GM03348 (cell line): ENCODE measurements around the gene RBMXL3.
A peak's percentile ranks its signal among the peaks of the same experiment; 100 is the strongest.

Source experiments
- DNase-seq: peaks from one replicate; pipeline ENCODE4 v3.0.0; 2012; ENCODE audit warnings: low spot score

Gene RBMXL3

DNA sequence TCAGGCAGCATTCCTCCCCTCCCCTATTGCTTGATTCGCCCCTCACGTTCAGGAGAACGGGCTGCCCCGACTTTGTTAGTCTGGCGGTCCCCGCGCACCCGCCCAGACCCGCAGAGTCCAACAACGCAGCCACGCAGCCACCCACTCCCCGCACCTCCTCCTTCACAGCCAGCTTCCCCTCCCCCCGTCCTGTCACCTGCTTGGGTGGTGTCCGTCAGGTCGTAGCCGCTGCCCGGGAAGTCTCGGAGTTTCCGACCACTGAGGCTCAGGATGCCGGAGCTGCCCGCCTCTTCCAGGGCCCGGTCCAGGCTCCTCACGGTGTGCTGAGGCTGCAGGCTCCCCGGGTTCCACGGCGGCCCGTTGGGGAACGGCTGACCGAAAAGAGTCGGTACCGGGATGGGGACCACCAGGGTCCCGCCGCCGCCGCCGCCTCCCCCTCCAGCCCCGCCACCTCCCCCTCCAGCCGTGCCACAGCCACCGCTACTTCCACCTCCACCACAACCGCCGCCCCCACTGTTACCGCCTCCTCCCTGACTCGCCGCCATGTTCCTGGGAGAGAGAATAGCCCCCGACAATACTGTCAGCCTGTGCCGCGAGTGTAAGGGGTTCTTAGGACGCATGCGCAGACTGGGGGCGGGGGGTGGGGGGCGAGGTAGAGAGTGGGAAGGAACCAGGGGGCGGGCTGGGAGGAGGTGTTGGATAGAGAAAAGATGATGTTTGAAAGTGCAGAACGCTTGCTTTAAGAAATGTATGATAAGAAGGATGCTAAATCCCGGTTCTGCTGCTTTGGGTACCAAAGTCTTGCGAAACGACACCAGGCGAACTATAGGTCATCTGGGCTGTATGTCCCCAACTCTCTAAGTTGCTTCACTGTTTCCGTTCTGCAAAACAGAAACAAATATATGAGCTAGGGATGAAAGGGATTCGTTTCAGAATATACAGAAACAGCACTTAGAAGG lies 44.6 kb downstream of the RBMXL3 start, which contains the start of gene LRCH2:
Gene LRCH2 (minus strand): TSS at position 600 of the 959 bp plus-strand sequence. CDS start 55 bp downstream, at position 545.
- peak; percentile 69 for DNase-seq

DNA sequence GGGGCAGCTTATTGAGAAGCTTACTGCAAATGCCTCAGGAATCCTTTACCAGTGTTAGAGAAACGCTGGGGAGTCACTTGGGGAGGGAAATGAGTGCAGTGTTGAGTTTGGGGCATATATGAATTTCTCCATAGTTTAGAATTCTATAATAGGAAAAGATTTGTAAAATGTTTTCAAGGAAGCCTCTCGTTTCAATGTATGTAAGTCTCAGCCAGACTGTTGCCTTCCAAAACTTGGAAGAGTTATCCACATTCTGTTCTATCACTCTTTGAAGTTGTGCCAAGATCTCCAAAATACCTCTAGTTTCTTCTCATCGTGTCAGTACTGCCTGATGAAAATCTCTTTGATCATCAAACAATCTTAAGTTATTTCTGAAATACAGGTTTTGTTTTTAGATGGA lies 45.3 kb downstream of the RBMXL3 start:
- no peak for DNase-seq

DNA sequence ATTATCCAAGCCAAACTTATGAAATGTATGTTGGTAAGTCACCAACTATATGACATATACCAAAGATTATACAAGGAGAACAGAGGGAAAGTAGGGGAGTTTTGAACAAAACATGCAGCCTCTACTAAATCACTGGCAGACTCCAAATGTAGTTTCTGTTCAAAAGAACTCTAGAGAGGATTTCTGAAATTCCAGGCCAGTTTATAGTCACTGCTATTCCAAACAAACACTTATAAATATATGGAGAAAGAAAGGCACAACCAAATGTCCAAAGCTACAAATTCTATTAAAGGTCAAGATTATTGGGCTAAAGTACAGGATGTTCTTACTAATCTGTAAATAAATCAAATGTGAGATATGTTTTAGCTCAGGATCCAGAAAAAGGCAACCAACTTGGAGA lies 47.4 kb downstream of the RBMXL3 start:
- DNase-seq: no peak

DNA sequence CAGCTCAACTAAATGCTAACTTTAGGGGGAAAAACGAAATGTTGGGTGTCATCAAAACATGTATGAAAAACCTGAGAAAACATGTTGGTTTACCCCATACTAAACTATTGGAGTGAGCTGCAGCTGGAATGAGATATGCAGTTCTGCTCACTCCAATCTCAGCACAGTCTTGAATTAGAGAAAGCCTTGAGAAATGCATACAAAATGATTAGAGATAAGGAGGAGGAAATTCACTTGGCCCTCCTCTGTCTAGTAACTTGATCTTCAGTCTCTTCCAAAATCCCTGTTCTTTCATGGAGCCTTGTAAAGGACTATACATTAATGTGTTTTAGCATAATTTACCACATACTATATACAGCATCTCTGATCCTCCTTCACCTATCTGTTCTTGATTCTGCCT lies 47.8 kb downstream of the RBMXL3 start:
- no peak for DNase-seq
